SK-N-SH (cell line): ENCODE results near the gene ZNF132. TPM values are rescaled to one million over a fixed set of nuclear protein-coding genes. Genes with fewer than 3 reads are reported as not detected.

Source experiments
- ELF1 ChIP-seq: IDR thresholded peaks from 2 replicates; pipeline ENCODE4 v1.4.0; 2012
- EP300 ChIP-seq, 2 experiments: IDR thresholded peaks; 2 replicates each; pipeline versions ENCODE4 v1.4.0 to v1.6.1; 2012; ENCODE audit warnings: borderline replicate concordance in 1 of 2, low read depth in 1 of 2, low read length in 1 of 2
- EZH2phosphoT487 ChIP-seq: fragments of 200-600 bp; sonication (generic); IDR thresholded peaks from 2 replicates; pipeline ENCODE4 v1.6.1; 2017; ENCODE audit warnings: low read depth, mixed run types, mild to moderate bottlenecking, antibody characterized with exemption, moderate library complexity, borderline replicate concordance
- FOSL2 ChIP-seq: IDR thresholded peaks from 2 replicates; pipeline ENCODE4 v1.4.0; 2012; ENCODE audit warnings: low read depth, mild to moderate bottlenecking, moderate library complexity, borderline replicate concordance
- FOXJ3 ChIP-seq: sonication (generic); formaldehyde crosslinking; IDR thresholded peaks from 2 replicates; pipeline ENCODE4 v1.5.1; 2020; ENCODE audit warnings: mild to moderate bottlenecking, missing genetic modification reagents
- FOXM1 ChIP-seq: IDR thresholded peaks from 2 replicates; pipeline ENCODE4 v1.4.0; 2012; ENCODE audit warnings: low read depth, mild to moderate bottlenecking
- GABPA ChIP-seq: IDR thresholded peaks from 2 replicates; pipeline ENCODE4 v1.4.0; 2012; ENCODE audit warnings: low read depth, mild to moderate bottlenecking
- GATA2 ChIP-seq: sonication (generic); formaldehyde crosslinking; IDR thresholded peaks from 2 replicates; pipeline ENCODE4 v1.5.0; 2020; ENCODE audit warnings: mild to moderate bottlenecking, missing genetic modification reagents
- JUND ChIP-seq: IDR thresholded peaks from 2 replicates; pipeline ENCODE4 v1.4.0; 2012
- MEF2A ChIP-seq: IDR thresholded peaks from 2 replicates; pipeline ENCODE4 v1.4.0; 2012; ENCODE audit warnings: low read depth, borderline replicate concordance
- MXI1 ChIP-seq: IDR thresholded peaks from 2 replicates; pipeline ENCODE4 v1.6.1; 2012; ENCODE audit warnings: mild to moderate bottlenecking, low read depth, low read length, improper control_type of control experiment
- NRF1 ChIP-seq: IDR thresholded peaks from 2 replicates; pipeline ENCODE4 v1.6.1; 2012; ENCODE audit warnings: low read depth, mild to moderate bottlenecking, low read length
- POLR2AphosphoS5 ChIP-seq: IDR thresholded peaks from 2 replicates; pipeline ENCODE4 v1.6.1; 2012; ENCODE audit warnings: low read depth, low read length
- RCOR1 ChIP-seq: fragments of 150-350 bp; IDR thresholded peaks from 2 replicates; pipeline ENCODE4 v1.6.1; 2017; ENCODE audit warnings: antibody characterized with exemption, low read length
- RFX5 ChIP-seq: IDR thresholded peaks from 2 replicates; pipeline ENCODE4 v1.6.1; 2012; ENCODE audit warnings: mild to moderate bottlenecking, improper control_type of control experiment, low read length
- SMC3 ChIP-seq: IDR thresholded peaks from 2 replicates; pipeline ENCODE4 v1.6.1; 2012; ENCODE audit warnings: low read depth, low read length, improper control_type of control experiment
- TAF1 ChIP-seq: IDR thresholded peaks from 2 replicates; pipeline ENCODE4 v1.6.1; 2012; ENCODE audit warnings: low read depth, mild to moderate bottlenecking, low read length, moderate library complexity, borderline replicate concordance
- TCF12 ChIP-seq: IDR thresholded peaks from 2 replicates; pipeline ENCODE4 v1.4.0; 2012
- TEAD4 ChIP-seq: IDR thresholded peaks from 2 replicates; pipeline ENCODE4 v1.4.0; 2012; ENCODE audit warnings: mild to moderate bottlenecking, borderline replicate concordance; ENCODE audit not compliant: insufficient read depth
- YY1 ChIP-seq: IDR thresholded peaks from 2 replicates; pipeline ENCODE4 v1.4.0; 2012; ENCODE audit warnings: low read depth, mild to moderate bottlenecking
- polyA plus RNA-seq, 3 experiments: library from polyadenylated mRNA; depleted of rRNA; stranded (reverse); fragments of >200 nt; gene quantifications; 2 replicates each; pipeline ENCODE4 v1.2.3, GENCODE V29; 2012
- TF ChIP-seq, protein P1 (sequence below): IDR thresholded peaks from 2 replicates; pipeline ENCODE4; 2012
- TF ChIP-seq, protein P2 (sequence below): IDR thresholded peaks from 2 replicates; pipeline ENCODE4 v1.4.0; 2012; ENCODE audit warnings: low read depth
- TF ChIP-seq, protein P3 (sequence below): IDR thresholded peaks from 2 replicates; pipeline ENCODE4 v1.4.0; 2012; ENCODE audit warnings: low read depth, borderline replicate concordance
- TF ChIP-seq, protein P4 (sequence below): fragments of 150-350 bp; IDR thresholded peaks from 2 replicates; pipeline ENCODE4 v1.6.1; 2016; ENCODE audit warnings: mild to moderate bottlenecking, low read depth, low read length
- TF ChIP-seq, protein P5 (sequence below): fragments of 150-350 bp; IDR thresholded peaks from 2 replicates; pipeline ENCODE4 v1.6.1; 2017; ENCODE audit warnings: antibody characterized with exemption, low read length, low read depth, borderline replicate concordance

ZNF132 gene
- polyA plus RNA-seq, 1 of the 3 experiments (the other 2 are of a cell fraction) = 1.3 TPM

DNA sequence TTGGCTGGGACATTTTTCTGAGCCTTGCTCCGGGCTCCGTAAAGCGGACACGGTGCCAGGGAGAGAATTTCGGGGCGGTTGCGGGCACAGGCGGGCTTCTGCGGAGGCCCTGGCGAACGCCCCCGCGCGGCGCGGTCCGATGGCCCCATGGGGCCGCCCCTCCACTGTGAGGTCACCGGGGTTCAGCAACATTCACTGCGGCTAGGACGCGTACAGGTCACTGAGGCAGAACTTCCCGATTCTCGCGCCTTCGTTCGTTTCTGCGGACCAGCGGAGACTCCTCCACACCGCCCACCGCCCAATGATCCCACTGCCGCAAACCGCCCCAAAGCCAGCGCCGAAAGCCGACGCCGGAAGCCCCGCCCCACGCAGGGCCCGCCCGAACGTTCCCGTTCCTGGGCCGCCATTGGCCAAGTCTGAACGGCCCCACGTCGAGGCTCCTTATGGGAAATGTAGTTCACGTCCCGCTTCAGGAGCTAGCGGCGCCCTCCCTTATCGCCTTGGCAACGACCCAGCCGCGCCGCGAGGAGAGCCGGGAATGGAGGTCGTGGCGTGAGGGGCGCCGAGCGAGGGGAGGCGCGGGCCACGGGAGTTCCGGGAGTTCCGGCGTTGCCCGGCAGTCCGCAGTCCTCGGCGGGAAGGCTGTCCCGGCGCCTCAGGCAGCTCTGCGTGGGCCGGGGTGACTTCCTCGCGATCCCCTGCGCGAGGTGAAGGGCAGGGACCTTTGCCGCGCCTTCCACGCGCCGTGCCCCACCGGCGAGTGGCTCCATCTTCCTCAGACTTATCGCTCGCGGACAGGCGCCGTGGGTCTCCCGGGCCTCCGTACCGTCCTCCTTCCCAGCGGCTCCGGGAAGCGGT, 31.6 kb downstream of the ZNF132 start, which contains the start of gene ZNF584 (continued):
- TF ChIP-seq, protein P1, sequence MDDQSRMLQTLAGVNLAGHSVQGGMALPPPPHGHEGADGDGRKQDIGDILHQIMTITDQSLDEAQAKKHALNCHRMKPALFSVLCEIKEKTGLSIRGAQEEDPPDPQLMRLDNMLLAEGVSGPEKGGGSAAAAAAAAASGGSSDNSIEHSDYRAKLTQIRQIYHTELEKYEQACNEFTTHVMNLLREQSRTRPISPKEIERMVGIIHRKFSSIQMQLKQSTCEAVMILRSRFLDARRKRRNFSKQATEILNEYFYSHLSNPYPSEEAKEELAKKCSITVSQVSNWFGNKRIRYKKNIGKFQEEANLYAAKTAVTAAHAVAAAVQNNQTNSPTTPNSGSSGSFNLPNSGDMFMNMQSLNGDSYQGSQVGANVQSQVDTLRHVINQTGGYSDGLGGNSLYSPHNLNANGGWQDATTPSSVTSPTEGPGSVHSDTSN = no peak
- TF ChIP-seq GABPA = peak; percentile 83
- no peak for TF ChIP-seq TEAD4
- no peak for TF ChIP-seq JUND
- TF ChIP-seq FOSL2 = no peak
- TF ChIP-seq POLR2AphosphoS5 = peak; percentile 92
- no peak for TF ChIP-seq TCF12
- no peak for TF ChIP-seq EZH2phosphoT487
- TF ChIP-seq RFX5 = no peak
- TF ChIP-seq, protein P2, sequence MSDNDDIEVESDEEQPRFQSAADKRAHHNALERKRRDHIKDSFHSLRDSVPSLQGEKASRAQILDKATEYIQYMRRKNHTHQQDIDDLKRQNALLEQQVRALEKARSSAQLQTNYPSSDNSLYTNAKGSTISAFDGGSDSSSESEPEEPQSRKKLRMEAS = no peak; the same call in 1 of the 2 replicates
- TF ChIP-seq EP300 (IDR thresholded peaks at IDR 0.05; ENCODE audit: borderline replicate concordance in 1 of 2, low read depth in 1 of 2, low read length in 1 of 2) = no peak
- TF ChIP-seq, protein P3, sequence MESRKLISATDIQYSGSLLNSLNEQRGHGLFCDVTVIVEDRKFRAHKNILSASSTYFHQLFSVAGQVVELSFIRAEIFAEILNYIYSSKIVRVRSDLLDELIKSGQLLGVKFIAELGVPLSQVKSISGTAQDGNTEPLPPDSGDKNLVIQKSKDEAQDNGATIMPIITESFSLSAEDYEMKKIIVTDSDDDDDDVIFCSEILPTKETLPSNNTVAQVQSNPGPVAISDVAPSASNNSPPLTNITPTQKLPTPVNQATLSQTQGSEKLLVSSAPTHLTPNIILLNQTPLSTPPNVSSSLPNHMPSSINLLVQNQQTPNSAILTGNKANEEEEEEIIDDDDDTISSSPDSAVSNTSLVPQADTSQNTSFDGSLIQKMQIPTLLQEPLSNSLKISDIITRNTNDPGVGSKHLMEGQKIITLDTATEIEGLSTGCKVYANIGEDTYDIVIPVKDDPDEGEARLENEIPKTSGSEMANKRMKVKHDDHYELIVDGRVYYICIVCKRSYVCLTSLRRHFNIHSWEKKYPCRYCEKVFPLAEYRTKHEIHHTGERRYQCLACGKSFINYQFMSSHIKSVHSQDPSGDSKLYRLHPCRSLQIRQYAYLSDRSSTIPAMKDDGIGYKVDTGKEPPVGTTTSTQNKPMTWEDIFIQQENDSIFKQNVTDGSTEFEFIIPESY = no peak
- no peak for TF ChIP-seq SMC3
- TF ChIP-seq MEF2A = no peak
- TF ChIP-seq, protein P4, sequence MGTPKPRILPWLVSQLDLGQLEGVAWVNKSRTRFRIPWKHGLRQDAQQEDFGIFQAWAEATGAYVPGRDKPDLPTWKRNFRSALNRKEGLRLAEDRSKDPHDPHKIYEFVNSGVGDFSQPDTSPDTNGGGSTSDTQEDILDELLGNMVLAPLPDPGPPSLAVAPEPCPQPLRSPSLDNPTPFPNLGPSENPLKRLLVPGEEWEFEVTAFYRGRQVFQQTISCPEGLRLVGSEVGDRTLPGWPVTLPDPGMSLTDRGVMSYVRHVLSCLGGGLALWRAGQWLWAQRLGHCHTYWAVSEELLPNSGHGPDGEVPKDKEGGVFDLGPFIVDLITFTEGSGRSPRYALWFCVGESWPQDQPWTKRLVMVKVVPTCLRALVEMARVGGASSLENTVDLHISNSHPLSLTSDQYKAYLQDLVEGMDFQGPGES = no peak
- no peak for TF ChIP-seq GATA2
- peak; percentile 87 for TF ChIP-seq TAF1
- no peak for TF ChIP-seq FOXJ3 (CRISPR knock-in tag)
- peak; percentile 25; the same call in 1 of the 2 replicates for TF ChIP-seq NRF1
- TF ChIP-seq YY1 = no peak; the same call in none of the 2 replicates
- peak; percentile 52; the same call in 1 of the 2 replicates for TF ChIP-seq ELF1
- TF ChIP-seq FOXM1 = no peak
- TF ChIP-seq MXI1 = peak; percentile 82
- TF ChIP-seq RCOR1 = no peak
- TF ChIP-seq, protein P5, sequence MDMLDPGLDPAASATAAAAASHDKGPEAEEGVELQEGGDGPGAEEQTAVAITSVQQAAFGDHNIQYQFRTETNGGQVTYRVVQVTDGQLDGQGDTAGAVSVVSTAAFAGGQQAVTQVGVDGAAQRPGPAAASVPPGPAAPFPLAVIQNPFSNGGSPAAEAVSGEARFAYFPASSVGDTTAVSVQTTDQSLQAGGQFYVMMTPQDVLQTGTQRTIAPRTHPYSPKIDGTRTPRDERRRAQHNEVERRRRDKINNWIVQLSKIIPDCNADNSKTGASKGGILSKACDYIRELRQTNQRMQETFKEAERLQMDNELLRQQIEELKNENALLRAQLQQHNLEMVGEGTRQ = no peak
